Activated gamma-delta T cell (primary cell): Measurements from ENCODE around the gene KLHL17.
A peak's percentile ranks its signal among the peaks of the same experiment; 100 is the strongest.
"Not testable (repeated sequence)": the region's sequence is repeated elsewhere in the genome, so short reads cannot be mapped to it uniquely, and the experiment has no call there.

ENCODE experiments used
- DNase-seq: peaks from one replicate; lab custom pipeline; 2025; lab: John Stamatoyannopoulos, UW

The KLHL17 gene

DNA sequence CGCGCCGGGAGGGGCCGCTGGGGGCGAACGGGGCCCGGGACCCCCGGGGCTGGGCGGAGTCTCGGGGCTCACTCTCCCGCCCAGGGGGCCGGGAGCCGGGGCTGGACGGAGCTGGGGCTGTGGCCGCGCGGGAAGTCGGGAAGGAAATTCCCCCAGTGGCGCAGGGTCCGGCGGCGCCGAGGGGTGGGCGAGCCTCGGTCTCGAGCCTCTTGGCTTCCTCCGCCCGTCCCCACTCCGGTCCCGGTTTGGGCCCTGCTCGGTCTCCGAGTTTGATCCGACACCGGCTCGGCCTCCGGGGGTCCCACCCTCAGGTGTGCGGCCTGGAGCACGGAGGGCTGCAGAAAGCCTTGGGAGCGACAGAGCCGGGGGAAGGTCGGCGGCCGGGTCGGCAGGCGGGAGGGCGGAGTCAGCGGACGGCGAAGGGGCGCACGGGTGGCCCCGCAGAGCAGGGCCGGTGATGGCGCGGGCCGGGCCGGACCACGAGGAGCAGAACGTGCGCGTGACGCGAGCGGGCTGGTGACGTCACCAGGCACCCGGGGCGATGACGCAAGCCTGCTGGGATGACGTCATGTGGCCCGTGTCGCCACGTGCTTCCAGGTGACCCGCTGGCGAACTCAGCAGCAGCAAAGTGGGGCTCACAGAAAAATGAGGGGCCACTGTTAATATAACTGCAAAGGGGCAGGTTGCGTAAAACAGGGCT lies 40.1 kb downstream of the KLHL17 start:
- DNase-seq: peak; percentile 65

GRCh38 chr1:1001057-1001783 lies 40.8 kb downstream of the KLHL17 start:
- no peak for DNase-seq

DNA sequence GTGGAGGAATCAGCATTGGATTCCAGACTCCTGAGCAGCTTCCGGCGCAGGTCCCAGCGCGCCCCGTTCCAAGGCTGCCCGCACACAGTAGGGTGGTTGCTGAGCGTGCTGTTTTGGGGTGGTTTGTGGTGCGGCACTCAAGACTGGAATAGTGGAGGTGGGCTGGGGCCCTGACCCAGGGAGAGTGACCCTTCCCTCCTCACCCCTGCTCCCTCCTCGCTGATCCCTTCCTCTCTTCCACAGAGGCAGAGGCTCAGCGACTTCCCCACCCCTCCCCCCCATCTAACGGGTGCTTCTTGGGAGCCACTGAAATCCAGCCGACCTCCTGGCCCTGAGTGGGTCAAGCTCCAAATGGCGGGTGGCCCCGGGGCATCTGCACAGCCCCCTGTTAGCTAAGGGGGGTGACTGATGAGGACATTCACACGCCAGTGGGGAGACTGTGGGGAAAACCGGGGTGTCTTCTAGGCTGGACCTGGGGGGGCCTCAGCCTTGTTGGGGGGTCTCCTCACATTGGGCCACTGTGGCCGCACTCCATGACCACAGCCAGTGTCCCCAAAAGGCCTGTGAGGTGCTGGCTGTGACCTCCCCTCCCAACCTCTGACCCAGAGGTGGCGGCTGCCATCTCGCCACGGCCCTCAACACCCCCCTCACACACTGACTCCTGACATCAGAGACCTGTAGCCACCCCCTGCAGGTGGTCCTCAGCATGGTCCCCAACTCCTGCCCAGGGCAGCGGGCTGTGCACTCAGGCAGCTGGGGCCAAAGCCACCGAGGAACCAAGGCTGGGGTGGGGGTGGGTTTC lies 43.4 kb downstream of the KLHL17 start:
- no peak for DNase-seq

- no peak for DNase-seq
Observed at GRCh38 chr1:1004420-1004779, 44.0 kb downstream of the KLHL17 start.

DNA sequence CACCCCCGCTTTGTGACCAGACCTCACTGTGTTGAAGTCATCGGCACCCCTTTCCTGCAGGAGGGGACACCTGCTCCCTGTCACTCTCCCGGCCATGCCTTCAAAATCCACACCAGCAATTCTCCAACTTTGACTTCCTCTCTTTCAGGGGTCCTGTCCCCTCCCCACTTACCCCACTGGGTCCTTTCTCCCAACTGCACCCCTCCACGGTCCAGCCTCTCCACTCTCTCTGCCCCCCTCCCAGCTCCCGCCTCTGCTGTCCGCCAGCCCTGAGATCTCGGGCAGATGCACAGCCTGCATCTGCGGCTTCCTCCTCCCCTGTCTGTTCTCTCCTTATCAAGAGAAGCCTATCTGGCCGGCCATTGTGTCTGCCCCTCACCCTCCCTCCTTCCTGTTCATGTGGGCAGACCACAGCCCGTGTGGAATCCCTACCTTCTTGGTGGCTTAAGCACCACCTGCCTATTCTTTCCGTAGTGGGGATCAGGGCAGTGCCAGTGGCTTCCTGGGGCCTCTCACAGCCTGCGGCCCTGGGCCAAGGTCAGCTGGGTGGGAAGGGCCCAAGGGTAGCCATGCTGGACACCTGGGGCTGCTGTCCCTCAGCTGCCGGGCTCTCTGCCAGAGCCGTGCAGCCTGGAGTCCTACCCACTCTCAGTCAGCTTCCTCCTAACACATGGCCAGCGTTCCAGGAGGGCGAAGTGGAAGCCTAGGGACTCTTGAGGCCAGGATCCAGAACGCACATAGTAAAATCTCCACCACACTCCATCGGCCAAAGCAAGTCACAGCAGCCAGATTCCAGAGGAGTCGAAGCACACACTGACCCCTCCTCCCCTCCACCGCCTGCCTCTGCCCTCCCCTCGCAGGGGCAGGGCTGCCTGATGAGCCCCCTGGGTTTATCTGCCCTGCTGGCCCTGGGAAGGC lies 44.7 kb downstream of the KLHL17 start:
- no peak for DNase-seq

GRCh38 chr1:1005774-1006304 lies 45.5 kb downstream of the KLHL17 start:
- DNase-seq: no peak

DNA sequence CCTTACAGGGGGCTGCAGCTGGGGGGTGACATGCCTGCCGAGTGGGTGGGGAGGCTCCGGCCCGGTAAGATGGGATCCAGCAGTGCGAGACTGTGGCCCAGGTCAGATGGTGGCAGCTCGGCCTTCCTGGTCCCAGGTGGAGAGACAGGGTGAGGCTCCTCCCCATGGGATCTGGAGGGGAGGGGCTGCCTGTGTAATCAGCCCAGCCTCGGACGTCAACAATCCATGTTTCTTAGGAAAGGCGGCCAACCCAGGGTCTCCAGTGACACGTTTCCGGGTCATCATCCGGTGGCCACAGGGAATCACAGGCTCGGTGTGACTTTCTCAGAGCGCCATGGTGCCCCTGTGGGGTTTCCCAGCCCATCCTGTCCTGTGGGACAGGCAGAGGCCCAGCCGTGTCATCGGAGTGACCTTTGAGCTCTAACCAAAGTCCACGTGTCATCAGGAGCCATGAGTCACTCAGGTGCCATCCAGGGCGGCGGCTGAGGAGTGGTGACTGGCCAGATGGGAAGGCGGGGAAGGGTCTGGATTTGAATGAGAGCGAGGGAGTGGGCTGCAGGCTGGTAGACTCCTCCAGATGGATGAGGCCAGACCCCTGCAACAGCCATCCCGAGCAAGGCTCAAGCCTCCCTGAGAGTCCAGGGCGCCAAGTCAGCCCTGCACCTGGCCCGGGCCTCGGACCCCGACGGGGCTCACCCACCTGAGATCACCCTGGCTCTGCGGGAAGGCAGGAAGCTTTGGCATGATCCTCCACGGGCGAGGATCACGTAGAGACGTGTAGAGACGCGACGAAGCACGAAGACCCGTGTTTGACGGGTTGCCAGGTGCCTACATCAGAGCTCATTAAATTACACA lies 46.1 kb downstream of the KLHL17 start:
- no peak for DNase-seq

DNA sequence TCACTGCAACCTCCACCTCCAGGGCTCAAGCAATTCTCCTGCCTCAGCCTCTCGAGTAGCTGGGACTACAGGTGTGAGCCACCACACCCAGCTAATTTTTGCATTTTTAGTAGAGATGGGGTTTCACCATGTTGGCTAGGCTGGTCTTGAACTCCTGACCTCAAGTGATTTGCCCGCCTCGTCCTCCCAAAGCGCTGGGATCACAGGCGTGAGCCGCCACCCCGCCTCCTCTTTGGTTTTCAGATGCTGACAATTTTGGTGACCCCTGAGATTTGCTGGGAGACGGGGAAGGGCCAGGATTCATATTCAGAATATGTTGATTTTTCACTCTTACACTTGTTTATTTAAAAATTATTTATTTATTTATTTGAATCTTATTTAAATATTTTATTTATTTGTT lies 49.7 kb downstream of the KLHL17 start:
- DNase-seq: not testable (repeated sequence)

DNA sequence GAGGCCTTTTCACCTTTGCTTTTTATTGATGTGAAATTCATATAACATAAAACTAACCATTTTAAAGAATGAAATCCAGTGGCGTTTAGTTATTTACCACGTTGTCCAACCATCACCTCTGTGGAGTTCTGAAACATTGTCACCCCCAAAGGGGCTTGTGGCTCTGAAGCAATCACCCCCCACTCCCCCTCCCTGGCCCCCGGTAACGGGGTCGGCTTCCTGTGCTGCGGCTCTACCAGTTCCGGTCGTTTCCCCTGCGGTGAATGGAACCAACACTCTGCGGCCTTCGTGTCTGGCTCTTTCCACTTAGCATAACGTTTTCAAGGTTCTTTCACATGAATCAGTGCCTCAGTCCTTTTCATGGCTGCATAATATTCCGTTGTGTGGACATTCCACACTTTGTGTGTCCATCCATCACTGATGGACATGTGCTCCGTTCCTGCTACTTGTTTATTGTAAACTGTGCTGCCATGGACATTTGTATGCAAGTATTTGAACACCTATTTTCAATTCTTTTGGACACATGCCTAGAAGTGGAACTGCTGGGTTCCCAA lies 51.1 kb downstream of the KLHL17 start:
- DNase-seq: no peak

DNA sequence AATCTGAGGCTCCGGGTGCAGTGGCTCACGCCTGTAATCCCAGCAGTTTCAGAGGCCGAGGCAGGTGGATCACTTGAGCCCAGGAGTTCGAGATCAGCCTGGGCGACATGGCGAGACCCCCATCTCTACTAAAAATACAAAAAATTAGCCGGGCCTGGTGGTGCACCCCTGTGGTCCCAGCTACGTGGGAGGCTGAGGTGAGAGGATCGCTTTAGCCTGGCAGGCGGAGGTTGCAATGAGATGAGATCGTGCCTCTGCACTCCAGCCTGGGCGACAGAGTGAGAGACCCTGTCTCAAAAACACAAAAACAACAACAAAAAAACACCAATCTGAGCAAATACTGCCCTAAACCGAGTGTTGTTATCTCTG lies 52.3 kb downstream of the KLHL17 start:
- DNase-seq: not testable (repeated sequence)

DNA sequence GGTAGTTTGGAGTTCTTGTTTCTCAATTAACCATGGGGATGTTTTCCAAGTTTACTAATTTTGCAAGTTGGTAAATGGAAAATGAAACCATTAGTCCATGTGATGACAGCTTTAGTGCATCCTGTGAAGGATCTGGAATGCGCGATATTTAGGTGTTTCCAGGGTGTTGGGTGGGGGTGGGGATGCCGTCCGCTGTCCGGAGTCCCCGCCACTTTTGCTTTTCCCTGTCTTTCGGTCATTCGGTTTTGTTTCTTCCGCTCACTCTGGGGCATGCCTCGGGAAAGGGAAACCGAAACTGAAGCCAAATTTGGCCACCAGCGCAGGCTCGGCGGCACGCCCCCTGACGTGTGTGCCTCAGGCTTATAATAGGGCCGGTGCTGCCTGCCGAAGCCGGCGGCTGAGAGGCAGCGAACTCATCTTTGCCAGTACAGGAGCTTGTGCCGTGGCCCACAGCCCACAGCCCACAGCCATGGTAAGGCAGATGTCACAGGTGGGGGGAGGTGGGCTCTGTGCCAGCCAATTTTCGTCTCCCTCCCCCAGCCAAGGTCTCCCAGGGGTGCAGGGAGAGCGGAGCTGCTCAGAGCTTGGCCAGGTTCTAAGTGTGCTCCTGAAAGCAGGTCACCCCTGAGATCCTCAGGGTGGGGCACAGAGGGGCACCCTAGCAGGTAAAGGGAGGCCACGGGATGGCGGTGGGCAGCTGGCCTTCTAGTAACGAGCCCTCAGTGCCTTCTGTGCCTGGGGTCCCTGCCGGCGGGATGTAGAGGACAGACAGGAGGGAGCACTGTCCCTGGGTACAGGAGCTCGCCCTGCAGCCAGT lies 52.9 kb downstream of the KLHL17 start, which contains the start of gene ISG15:
ISG15 (plus strand) TSS at position 393 of the 817 bp plus-strand sequence; CDS start at position 470, 77 bp downstream.
- DNase-seq: peak; percentile 84

GRCh38 chr1:1013922-1014648 lies 53.7 kb downstream of the KLHL17 start:
- no peak for DNase-seq

DNA sequence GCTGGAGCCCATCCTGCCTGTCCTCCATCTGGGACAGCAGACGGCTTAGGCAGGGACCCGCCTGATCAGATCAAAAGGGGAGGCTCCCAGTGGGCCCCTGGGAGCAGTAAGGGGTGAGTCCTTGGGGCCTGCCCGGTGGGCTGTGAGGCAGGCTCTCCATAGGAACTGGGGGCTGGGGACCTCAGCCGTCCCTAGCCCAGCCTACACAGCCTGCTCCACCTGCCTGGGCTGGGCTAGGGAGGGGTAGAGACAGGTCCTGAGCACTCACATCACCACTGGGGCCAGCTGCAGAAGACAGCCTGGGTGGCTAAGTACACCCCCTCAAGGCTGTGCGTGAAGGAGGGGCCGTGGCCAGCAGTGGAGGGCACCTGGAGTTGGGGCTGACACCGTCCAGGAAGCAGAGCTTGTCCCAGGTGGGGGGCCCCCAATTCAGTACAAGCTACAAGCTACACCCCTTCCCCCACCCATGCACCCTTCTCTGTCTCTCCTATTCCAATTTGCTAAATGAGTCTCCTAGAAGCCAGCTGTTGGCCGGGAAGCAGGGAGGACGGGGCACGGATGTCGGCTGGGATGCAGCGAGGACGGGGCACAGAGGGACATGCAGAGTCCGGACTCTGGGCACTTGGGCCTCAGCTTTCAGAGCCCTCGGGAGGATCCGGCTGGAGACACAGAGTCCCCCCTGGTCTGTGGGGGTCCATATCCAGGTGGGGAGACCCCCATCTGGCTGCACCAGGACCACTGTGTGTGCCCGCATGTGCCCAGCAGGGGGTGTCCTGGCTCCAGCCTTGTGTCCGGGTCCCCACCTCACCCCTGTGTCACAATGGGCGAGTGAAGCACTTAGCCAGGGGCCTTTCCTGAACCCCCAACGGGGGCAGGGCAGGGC lies 54.7 kb downstream of the KLHL17 start:
- DNase-seq: no peak
